H9 (cell line): Measurements from ENCODE around the gene GBP4. TPM values are rescaled to one million over a fixed set of nuclear protein-coding genes. Genes with fewer than 3 reads are reported as not detected.

ENCODE experiments used
- DNase-seq: peaks from one replicate; pipeline ENCODE4 v3.0.0-alpha.2; 2017
- H2AFZ ChIP-seq: one replicate; pipeline ENCODE4 v1.6.1; 2013; ENCODE audit warnings: mild to moderate bottlenecking, low read length, control low read depth, moderate library complexity
- H2AK5ac ChIP-seq: 2 replicates; pipeline ENCODE4 v1.6.1; 2013; ENCODE audit warnings: low read length, control low read depth, mixed read lengths; ENCODE audit not compliant: insufficient read length
- H2BK120ac ChIP-seq: one replicate; pipeline ENCODE4 v1.6.1; 2013; ENCODE audit warnings: low read depth, mild to moderate bottlenecking, low read length, control low read depth, inconsistent platforms; ENCODE audit not compliant: poor library complexity, severe bottlenecking
- H2BK12ac ChIP-seq: 2 replicates; pipeline ENCODE4 v1.6.1; 2013; ENCODE audit warnings: low read length, control low read depth, mixed read lengths, low read depth; ENCODE audit not compliant: insufficient read length
- H2BK15ac ChIP-seq: 2 replicates; pipeline ENCODE4 v1.6.1; 2013; ENCODE audit warnings: low read depth, low read length, control low read depth
- H2BK20ac ChIP-seq: one replicate; pipeline ENCODE4 v1.6.1; 2013; ENCODE audit warnings: low read depth, mild to moderate bottlenecking, low read length, control low read depth, inconsistent platforms; ENCODE audit not compliant: poor library complexity, severe bottlenecking
- H2BK5ac ChIP-seq: 2 replicates; pipeline ENCODE4 v1.6.1; 2013; ENCODE audit warnings: low read length, control low read depth, mixed read lengths; ENCODE audit not compliant: insufficient read length
- H3K14ac ChIP-seq: 2 replicates; pipeline ENCODE4 v1.6.1; 2013; ENCODE audit warnings: low read length, control low read depth; ENCODE audit not compliant: insufficient read depth
- H3K18ac ChIP-seq: 2 replicates; pipeline ENCODE4 v1.6.1; 2013; ENCODE audit warnings: low read depth, mild to moderate bottlenecking, mixed read lengths, low read length, control low read depth; ENCODE audit not compliant: insufficient read length
- H3K23ac ChIP-seq: 2 replicates; pipeline ENCODE4 v1.6.1; 2013; ENCODE audit warnings: low read length, control low read depth, mixed read lengths, low read depth; ENCODE audit not compliant: insufficient read length
- H3K23me2 ChIP-seq: 2 replicates; pipeline ENCODE4 v1.6.1; 2013; ENCODE audit warnings: low read depth, mild to moderate bottlenecking, mixed read lengths, low read length, control low read depth; ENCODE audit not compliant: insufficient read length, poor library complexity, severe bottlenecking
- H3K27ac ChIP-seq: 2 replicates; pipeline ENCODE4 v1.5.1; 2013; ENCODE audit warnings: low read length, control low read depth, mixed read lengths, low read depth; ENCODE audit not compliant: insufficient read length
- H3K27me3 ChIP-seq: 2 replicates; pipeline ENCODE4 v1.6.1; 2013; ENCODE audit warnings: low read length, control low read depth, inconsistent platforms; ENCODE audit not compliant: insufficient read depth
- H3K4ac ChIP-seq: 2 replicates; pipeline ENCODE4 v1.6.1; 2013; ENCODE audit warnings: low read depth, mild to moderate bottlenecking, control low read depth, inconsistent platforms, low read length, moderate library complexity
- H3K4me1 ChIP-seq: 2 replicates; pipeline ENCODE4 v1.6.1; 2013; ENCODE audit warnings: low read length, control low read depth, inconsistent platforms; ENCODE audit not compliant: insufficient read depth
- H3K4me2 ChIP-seq: 2 replicates; pipeline ENCODE4 v1.6.1; 2013; ENCODE audit warnings: low read length, control low read depth, mixed read lengths; ENCODE audit not compliant: insufficient read length, insufficient read depth
- H3K56ac ChIP-seq: 2 replicates; pipeline ENCODE4 v1.6.1; 2013; ENCODE audit warnings: low read depth, mild to moderate bottlenecking, mixed read lengths, low read length, control low read depth; ENCODE audit not compliant: insufficient read length
- H3K79me1 ChIP-seq: 2 replicates; pipeline ENCODE4 v1.6.1; 2013; ENCODE audit warnings: low read depth, mild to moderate bottlenecking, moderate library complexity, low read length, control low read depth, inconsistent platforms; ENCODE audit not compliant: insufficient read depth, poor library complexity, severe bottlenecking
- H3K79me2 ChIP-seq: 2 replicates; pipeline ENCODE4 v1.6.1; 2013; ENCODE audit warnings: low read length, control low read depth, inconsistent platforms; ENCODE audit not compliant: insufficient read depth
- H3K9ac ChIP-seq: 2 replicates; pipeline ENCODE4 v1.6.1; 2013; ENCODE audit warnings: low read length, control low read depth, mixed read lengths; ENCODE audit not compliant: insufficient read length; ENCODE audit errors: extremely low read depth
- H3K9me3 ChIP-seq: one replicate; pipeline ENCODE4 v1.6.1; 2013; ENCODE audit warnings: low read depth, low read length, inconsistent platforms; ENCODE audit not compliant: control insufficient read depth
- H3T11ph ChIP-seq: one replicate; pipeline ENCODE4 v1.6.1; 2013; ENCODE audit warnings: mild to moderate bottlenecking, low read length, control low read depth, inconsistent platforms
- H4K20me1 ChIP-seq: one replicate; pipeline ENCODE4 v1.6.1; 2013; ENCODE audit not compliant: control insufficient read depth, insufficient read length, insufficient read depth
- H4K5ac ChIP-seq: 2 replicates; pipeline ENCODE4 v1.6.1; 2013; ENCODE audit warnings: low read depth, mild to moderate bottlenecking, mixed read lengths, low read length, control low read depth; ENCODE audit not compliant: insufficient read length
- H4K8ac ChIP-seq: replicated peaks from 2 replicates; pipeline ENCODE4 v1.6.1; 2013; ENCODE audit warnings: low read length, control low read depth, mixed read lengths, low read depth; ENCODE audit not compliant: insufficient read length
- H4K91ac ChIP-seq: 2 replicates; pipeline ENCODE4 v1.6.1; 2013; ENCODE audit warnings: low read depth, mild to moderate bottlenecking, moderate library complexity, mixed read lengths, low read length, control low read depth; ENCODE audit not compliant: insufficient read length
- H3K27ac Mint-ChIP-seq, 3 experiments: 2 replicates in 2 of 3; 3 replicates in 1 of 3; pipeline ENCODE4 v1.8.0; 2020 to 2021; ENCODE audit warnings: mixed read lengths in 3 of 3, mild to moderate bottlenecking in 1 of 3, moderate library complexity in 1 of 3
- H3K27me3 Mint-ChIP-seq: 2 replicates; pipeline ENCODE4 v1.8.0; 2021; ENCODE audit warnings: low read depth, mild to moderate bottlenecking, moderate library complexity, mixed read lengths
- H3K36me3 Mint-ChIP-seq, 3 experiments: 2 replicates in 2 of 3; 3 replicates in 1 of 3; pipeline ENCODE4 v1.8.0; 2020 to 2021; ENCODE audit warnings: low read depth in 3 of 3, mixed read lengths in 3 of 3; ENCODE audit not compliant: insufficient read depth in 1 of 3
- H3K4me1 Mint-ChIP-seq, 2 experiments: 2 replicates each; pipeline ENCODE4 v1.8.0; 2020; ENCODE audit warnings: mixed read lengths in 2 of 2
- H3K4me3 Mint-ChIP-seq, 2 experiments: 2 replicates in 1 of 2; 3 replicates in 1 of 2; pipeline ENCODE4 v1.8.0; 2020 to 2021; ENCODE audit warnings: mild to moderate bottlenecking in 2 of 2, mixed read lengths in 2 of 2, moderate library complexity in 1 of 2
- H3K9me3 Mint-ChIP-seq, 2 experiments: 2 replicates in 1 of 2; 3 replicates in 1 of 2; pipeline ENCODE4 v1.8.0; 2020; ENCODE audit warnings: mild to moderate bottlenecking in 2 of 2, mixed read lengths in 2 of 2, moderate library complexity in 1 of 2
- WGBS: extraction: QIAGEN DNeasy Blood & Tissue Kit; methylation state at CpG from one replicate; pipeline ENCODE4 v1.1.7; 2013; ENCODE audit warnings: missing lambda C conversion rate, low lambda C conversion rate, mixed read lengths; ENCODE audit not compliant: insufficient read length; ENCODE audit errors: extremely low coverage; 5-methylcytosine and 5-hydroxymethylcytosine counted together
- total RNA-seq: library from RNA; stranded (reverse); gene quantifications from 2 replicates; pipeline ENCODE4 v1.2.1, GENCODE V29; 2021
- TF ChIP-seq, protein P1 (sequence below): fragments of 200-600 bp; sonication (generic); conservative IDR thresholded peaks from 3 replicates; pipeline ENCODE4 v1.8.0; 2021; ENCODE audit warnings: antibody characterized with exemption, mild to moderate bottlenecking

Gene GBP4
- total RNA-seq, 1 experiment from 2014 or later: not detected

DNA sequence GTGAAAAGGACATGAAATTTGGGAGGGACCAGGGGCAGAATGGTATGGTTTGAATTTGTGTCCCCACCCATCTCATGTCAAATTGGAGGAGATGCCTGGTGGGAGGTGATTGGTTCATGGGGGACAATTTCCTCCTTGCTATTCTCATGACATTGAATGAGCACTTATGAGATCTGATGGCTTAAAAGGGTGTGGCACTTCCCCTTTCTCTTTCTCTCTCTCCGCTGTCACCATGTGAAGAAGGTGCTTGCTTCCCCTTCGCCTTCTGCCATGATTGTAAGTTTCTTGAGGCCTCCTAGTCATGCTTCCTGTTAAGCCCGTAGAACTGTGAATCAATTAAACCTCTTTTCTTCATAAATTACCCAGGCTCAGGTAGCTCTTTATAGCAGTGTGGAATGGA is 7.6 kb upstream of the GBP4 start:
- H3K4ac ChIP-seq: no peak overlapping the region
- no peak overlapping the region for H3K18ac ChIP-seq
- peaks cover 42 to 48% of the 10 kb centered on the region in 2 experiments for H3K9me3 Mint-ChIP-seq
- H3K9ac ChIP-seq: no peak overlapping the region
- no peak overlapping the region for H2BK120ac ChIP-seq
- no peaks in the 10 kb centered on the region for H3K4me1 Mint-ChIP-seq
- no peak for DNase-seq
- H3K23ac ChIP-seq: no peak overlapping the region
- H4K20me1 ChIP-seq: no peaks in the 10 kb centered on the region
- no CpG with 5 or more reads among the region's 3 CpGs for WGBS
- no peak overlapping the region for H3K14ac ChIP-seq
- no peak overlapping the region for H4K5ac ChIP-seq
- no peak overlapping the region for H4K8ac ChIP-seq
- no peaks in the 10 kb centered on the region for H3K79me2 ChIP-seq
- peaks cover 2 to 19% (median 19%) of the 10 kb centered on the region in 3 experiments for H3K36me3 Mint-ChIP-seq
- H3K27ac ChIP-seq: no peak overlapping the region
- TF ChIP-seq, protein P1, sequence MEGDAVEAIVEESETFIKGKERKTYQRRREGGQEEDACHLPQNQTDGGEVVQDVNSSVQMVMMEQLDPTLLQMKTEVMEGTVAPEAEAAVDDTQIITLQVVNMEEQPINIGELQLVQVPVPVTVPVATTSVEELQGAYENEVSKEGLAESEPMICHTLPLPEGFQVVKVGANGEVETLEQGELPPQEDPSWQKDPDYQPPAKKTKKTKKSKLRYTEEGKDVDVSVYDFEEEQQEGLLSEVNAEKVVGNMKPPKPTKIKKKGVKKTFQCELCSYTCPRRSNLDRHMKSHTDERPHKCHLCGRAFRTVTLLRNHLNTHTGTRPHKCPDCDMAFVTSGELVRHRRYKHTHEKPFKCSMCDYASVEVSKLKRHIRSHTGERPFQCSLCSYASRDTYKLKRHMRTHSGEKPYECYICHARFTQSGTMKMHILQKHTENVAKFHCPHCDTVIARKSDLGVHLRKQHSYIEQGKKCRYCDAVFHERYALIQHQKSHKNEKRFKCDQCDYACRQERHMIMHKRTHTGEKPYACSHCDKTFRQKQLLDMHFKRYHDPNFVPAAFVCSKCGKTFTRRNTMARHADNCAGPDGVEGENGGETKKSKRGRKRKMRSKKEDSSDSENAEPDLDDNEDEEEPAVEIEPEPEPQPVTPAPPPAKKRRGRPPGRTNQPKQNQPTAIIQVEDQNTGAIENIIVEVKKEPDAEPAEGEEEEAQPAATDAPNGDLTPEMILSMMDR: no peak
- no peaks in the 10 kb centered on the region for H3K27me3 ChIP-seq
- no peaks in the 10 kb centered on the region for H3K4me1 ChIP-seq
- no peaks in the 10 kb centered on the region for H3K79me1 ChIP-seq
- H3K4me2 ChIP-seq: no peak overlapping the region
- H3T11ph ChIP-seq: no peak overlapping the region
- no peaks in the 10 kb centered on the region for H3K27me3 Mint-ChIP-seq
- no peak overlapping the region for H2BK15ac ChIP-seq
- H2BK12ac ChIP-seq: no peak overlapping the region
- H3K56ac ChIP-seq: no peak overlapping the region
- H2AK5ac ChIP-seq: no peak overlapping the region
- no peak overlapping the region for H2BK20ac ChIP-seq
- H2AFZ ChIP-seq: no peak overlapping the region
- H3K9me3 ChIP-seq: peaks cover 7% of the 10 kb centered on the region
- no peak overlapping the region for H3K4me3 Mint-ChIP-seq
- no peak overlapping the region for H4K91ac ChIP-seq
- H2BK5ac ChIP-seq: no peak overlapping the region
- no peak overlapping the region for H3K27ac Mint-ChIP-seq
- H3K23me2 ChIP-seq: no peaks in the 10 kb centered on the region
